ENCODE data around the gene DENND1A. TPM values are rescaled to one million over a fixed set of nuclear protein-coding genes. Genes with fewer than 3 reads are reported as not detected.

Gene DENND1A
- total RNA-seq, 1 experiment from 2014 or later: 19.7 TPM

DNA sequence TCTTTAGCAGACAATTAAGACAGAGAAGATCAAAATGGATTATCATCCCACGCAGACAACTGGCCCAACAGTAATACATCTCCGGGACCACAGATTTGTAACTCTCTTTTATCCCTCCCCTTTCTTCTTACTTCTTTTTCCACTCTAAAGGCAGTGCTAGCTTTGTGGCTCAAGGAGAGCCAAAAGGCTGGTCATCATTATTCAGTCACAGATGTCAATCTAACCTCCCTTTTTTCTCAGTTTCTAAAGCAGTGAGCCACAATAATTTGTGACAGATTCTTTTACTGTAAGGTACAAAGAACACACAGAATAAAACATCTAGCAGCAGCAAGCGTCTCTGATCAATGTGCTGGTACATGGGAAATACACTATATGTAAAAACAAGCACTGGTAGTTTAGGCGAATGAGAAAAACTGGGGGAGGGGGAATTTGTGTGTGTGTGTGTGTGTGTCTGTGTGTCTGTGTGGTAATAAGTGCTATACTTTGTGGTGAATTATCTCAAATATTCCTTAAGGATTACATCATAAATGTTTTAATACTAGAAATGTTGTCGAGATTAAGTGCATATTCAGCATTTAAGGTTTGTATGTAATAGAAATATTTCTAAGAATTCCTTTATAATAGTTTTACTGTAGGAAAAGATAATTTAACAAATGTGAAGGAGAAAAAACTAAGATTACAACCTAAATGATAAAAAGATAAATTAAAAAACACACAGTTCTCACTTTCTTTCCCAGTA lies 140.2 kb downstream of the DENND1A start:
- CTCF ChIA-PET: no interaction called here
- no peaks in the 10 kb centered on the region for H3K9me3 ChIP-seq (ENCODE audit: control insufficient read depth, insufficient read depth, low read depth, low read length)
- no peaks in the 10 kb centered on the region for H3K27me3 ChIP-seq (ENCODE audit: control insufficient read depth, insufficient read depth, low read length)
- intact Hi-C loops (cut with micrococcal nuclease; ENCODE audit: unreplicated experiment): no loop called here
- no peak overlapping the region for H3K4me3 ChIP-seq (ENCODE audit: low read depth in 2 of 2, low read length in 2 of 2)
- no peaks in the 10 kb centered on the region for H3K4me1 ChIP-seq (ENCODE audit: control insufficient read depth, insufficient read depth, low read length)
- no peak overlapping the region for H3K27ac ChIP-seq (ENCODE audit: low read length)
- in situ Hi-C loops (cut with HindIII; ENCODE audit: low pct_unique_long_range_greater_than_20kb, low sequenced_read_pairs): no loop called here
- H3K36me3 ChIP-seq (ENCODE audit: control insufficient read depth, insufficient read depth, low read length): no peaks in the 10 kb centered on the region
- no peak for DNase-seq (ENCODE audit: low read depth, low spot score)
- TF ChIP-seq TCF7L2 (IDR thresholded peaks at IDR 0.05; ENCODE audit: low read depth, low read length) (no peak), SIN3A (IDR thresholded peaks at IDR 0.05; ENCODE audit: borderline replicate concordance, insufficient read depth, low read depth, low read length) (no peak), POLR2AphosphoS5 (IDR thresholded peaks at IDR 0.05; ENCODE audit: low read depth, low read length) (no peak)
- TF ChIP-seq, protein P1, sequence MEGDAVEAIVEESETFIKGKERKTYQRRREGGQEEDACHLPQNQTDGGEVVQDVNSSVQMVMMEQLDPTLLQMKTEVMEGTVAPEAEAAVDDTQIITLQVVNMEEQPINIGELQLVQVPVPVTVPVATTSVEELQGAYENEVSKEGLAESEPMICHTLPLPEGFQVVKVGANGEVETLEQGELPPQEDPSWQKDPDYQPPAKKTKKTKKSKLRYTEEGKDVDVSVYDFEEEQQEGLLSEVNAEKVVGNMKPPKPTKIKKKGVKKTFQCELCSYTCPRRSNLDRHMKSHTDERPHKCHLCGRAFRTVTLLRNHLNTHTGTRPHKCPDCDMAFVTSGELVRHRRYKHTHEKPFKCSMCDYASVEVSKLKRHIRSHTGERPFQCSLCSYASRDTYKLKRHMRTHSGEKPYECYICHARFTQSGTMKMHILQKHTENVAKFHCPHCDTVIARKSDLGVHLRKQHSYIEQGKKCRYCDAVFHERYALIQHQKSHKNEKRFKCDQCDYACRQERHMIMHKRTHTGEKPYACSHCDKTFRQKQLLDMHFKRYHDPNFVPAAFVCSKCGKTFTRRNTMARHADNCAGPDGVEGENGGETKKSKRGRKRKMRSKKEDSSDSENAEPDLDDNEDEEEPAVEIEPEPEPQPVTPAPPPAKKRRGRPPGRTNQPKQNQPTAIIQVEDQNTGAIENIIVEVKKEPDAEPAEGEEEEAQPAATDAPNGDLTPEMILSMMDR (IDR thresholded peaks at IDR 0.05): no peak
- TF ChIP-seq, protein P2, sequence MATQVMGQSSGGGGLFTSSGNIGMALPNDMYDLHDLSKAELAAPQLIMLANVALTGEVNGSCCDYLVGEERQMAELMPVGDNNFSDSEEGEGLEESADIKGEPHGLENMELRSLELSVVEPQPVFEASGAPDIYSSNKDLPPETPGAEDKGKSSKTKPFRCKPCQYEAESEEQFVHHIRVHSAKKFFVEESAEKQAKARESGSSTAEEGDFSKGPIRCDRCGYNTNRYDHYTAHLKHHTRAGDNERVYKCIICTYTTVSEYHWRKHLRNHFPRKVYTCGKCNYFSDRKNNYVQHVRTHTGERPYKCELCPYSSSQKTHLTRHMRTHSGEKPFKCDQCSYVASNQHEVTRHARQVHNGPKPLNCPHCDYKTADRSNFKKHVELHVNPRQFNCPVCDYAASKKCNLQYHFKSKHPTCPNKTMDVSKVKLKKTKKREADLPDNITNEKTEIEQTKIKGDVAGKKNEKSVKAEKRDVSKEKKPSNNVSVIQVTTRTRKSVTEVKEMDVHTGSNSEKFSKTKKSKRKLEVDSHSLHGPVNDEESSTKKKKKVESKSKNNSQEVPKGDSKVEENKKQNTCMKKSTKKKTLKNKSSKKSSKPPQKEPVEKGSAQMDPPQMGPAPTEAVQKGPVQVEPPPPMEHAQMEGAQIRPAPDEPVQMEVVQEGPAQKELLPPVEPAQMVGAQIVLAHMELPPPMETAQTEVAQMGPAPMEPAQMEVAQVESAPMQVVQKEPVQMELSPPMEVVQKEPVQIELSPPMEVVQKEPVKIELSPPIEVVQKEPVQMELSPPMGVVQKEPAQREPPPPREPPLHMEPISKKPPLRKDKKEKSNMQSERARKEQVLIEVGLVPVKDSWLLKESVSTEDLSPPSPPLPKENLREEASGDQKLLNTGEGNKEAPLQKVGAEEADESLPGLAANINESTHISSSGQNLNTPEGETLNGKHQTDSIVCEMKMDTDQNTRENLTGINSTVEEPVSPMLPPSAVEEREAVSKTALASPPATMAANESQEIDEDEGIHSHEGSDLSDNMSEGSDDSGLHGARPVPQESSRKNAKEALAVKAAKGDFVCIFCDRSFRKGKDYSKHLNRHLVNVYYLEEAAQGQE (IDR thresholded peaks at IDR 0.05; ENCODE audit: insufficient read depth in 1 of 2, low read depth in 2 of 2, low read length in 1 of 2): no peak
- POLR2A ChIA-PET: no interaction called here
- no peak for ATAC-seq
- BruUV-seq (replicated peaks): no TSS peak

DNA sequence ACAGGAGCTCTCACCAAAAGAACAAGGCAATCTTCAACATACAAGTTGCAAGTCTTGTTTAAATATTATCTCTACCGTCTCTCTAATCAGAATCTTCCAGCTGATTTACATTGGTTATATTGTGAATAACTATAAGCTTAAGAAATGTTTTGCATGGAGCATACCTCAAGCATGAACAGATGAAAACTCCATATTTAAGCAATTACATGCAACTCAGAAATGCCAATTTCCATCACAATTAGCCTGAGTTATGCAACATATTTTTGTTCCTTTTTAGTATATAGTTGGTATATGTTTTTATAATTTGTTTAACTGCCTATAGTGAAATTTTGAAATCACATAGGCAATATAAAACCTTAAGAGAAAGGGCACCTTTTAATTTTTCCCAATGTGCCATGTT lies 142.5 kb downstream of the DENND1A start:
- ChIA-PET POLR2A (no interaction called here), CTCF (no interaction called here)
- no peak for DNase-seq (ENCODE audit: low read depth, low spot score)
- Histone ChIP-seq H3K36me3 (ENCODE audit: control insufficient read depth, insufficient read depth, low read length) (no peaks in the 10 kb centered on the region), H3K27ac (ENCODE audit: low read length) (no peak overlapping the region), H3K4me3 (ENCODE audit: low read depth in 2 of 2, low read length in 2 of 2) (no peak overlapping the region), H3K27me3 (ENCODE audit: control insufficient read depth, insufficient read depth, low read length) (no peaks in the 10 kb centered on the region), H3K9me3 (ENCODE audit: control insufficient read depth, insufficient read depth, low read depth, low read length) (no peaks in the 10 kb centered on the region), H3K4me1 (ENCODE audit: control insufficient read depth, insufficient read depth, low read length) (no peaks in the 10 kb centered on the region)
- TF ChIP-seq, protein P1 (IDR thresholded peaks at IDR 0.05): no peak
- no peak for TF ChIP-seq POLR2AphosphoS5 (IDR thresholded peaks at IDR 0.05; ENCODE audit: low read depth, low read length)
- TF ChIP-seq SIN3A (IDR thresholded peaks at IDR 0.05; ENCODE audit: borderline replicate concordance, insufficient read depth, low read depth, low read length): no peak
- TF ChIP-seq, protein P2 (IDR thresholded peaks at IDR 0.05; ENCODE audit: insufficient read depth in 1 of 2, low read depth in 2 of 2, low read length in 1 of 2): no peak
- TF ChIP-seq TCF7L2 (IDR thresholded peaks at IDR 0.05; ENCODE audit: low read depth, low read length): no peak
- no peak for ATAC-seq
- in situ Hi-C loops (cut with HindIII; ENCODE audit: low pct_unique_long_range_greater_than_20kb, low sequenced_read_pairs) (no loop called here), intact Hi-C loops (cut with micrococcal nuclease; ENCODE audit: unreplicated experiment) (no loop called here)
- BruUV-seq (replicated peaks): no TSS peak
